HCT116 (cell line): ENCODE results near the gene PLCB4. TPM values are rescaled to one million over a fixed set of nuclear protein-coding genes. Genes with fewer than 3 reads are reported as not detected.

Source experiments
- ATAC-seq: fragments of 200-7000 bp; cut with Tn5 transposase; 2 replicates; pipeline ENCODE4 v1.9.1; 2020; ENCODE audit warnings: mild to moderate bottlenecking, moderate library complexity
- BruUV-seq: library from RNA; stranded (reverse); fragments of 400-500 nt; replicated peaks from 2 replicates; lab custom pipeline; 2021; lab: Mats Ljungman, UMichigan
- CTCF ChIA-PET: fragments of 300-600 bp; sonication (Branson Sonifier 250); formaldehyde crosslinking; loops from one replicate; lab custom pipeline; 2021; ENCODE audit warnings: antibody characterized with exemption; lab: Charles Lee
- POLR2A ChIA-PET: fragments of 300-600, 350-600 bp; sonication (Branson Sonifier 250); formaldehyde crosslinking; loops from one replicate; lab custom pipeline; 2021; ENCODE audit warnings: antibody characterized with exemption; lab: Charles Lee
- RAD21 ChIA-PET, 2 experiments: fragments of 300-600 bp; sonication (Branson Sonifier 250); formaldehyde crosslinking; loops; one replicate each; lab custom pipeline; 2023; ENCODE audit warnings: low total read pairs in 2 of 2; ENCODE audit not compliant: uncharacterized antibody in 2 of 2, unreplicated experiment in 2 of 2, low non-redundant PET in 1 of 2; lab: Charles Lee
- DNase-seq: peaks from one replicate; pipeline ENCODE4 v3.0.0-alpha.2; 2010; ENCODE audit warnings: low read depth, low spot score
- H2AFZ ChIP-seq: fragments of 200-600 bp; shearing (Covaris generic), sonication (generic); 2 replicates; pipeline ENCODE4 v1.6.1; 2017; ENCODE audit warnings: low read depth, mixed run types, mixed read lengths, antibody characterized with exemption, low read length; ENCODE audit not compliant: poor library complexity, severe bottlenecking
- H3K27ac ChIP-seq: 2 replicates; pipeline ENCODE4 v1.5.1; 2012; ENCODE audit warnings: low read depth, low read length
- H3K27me3 ChIP-seq: fragments of 200-600 bp; sonication (generic); 2 replicates; pipeline ENCODE4 v1.6.1; 2016; ENCODE audit warnings: mixed run types, low read length, mixed read lengths; ENCODE audit not compliant: insufficient read depth
- H3K36me3 ChIP-seq, 2 experiments: fragments of 200-500 bp in 1 of 2; fragments of 200-600 bp in 1 of 2; sonication (Bioruptor generic) in 1 of 2; sonication (generic) in 1 of 2; 2 replicates each; pipeline versions ENCODE4 v1.5.1 to v1.6.1; 2014 to 2016; ENCODE audit warnings: low read length in 2 of 2, inconsistent platforms in 1 of 2, mixed read lengths in 1 of 2, mixed run types in 1 of 2; ENCODE audit not compliant: insufficient read depth in 2 of 2, control insufficient read depth in 1 of 2
- H3K4me1 ChIP-seq, 2 experiments: fragments of 200-600 bp in 1 of 2; sonication (generic) in 1 of 2; 2 replicates each; pipeline versions ENCODE4 v1.5.1 to v1.6.1; 2012 to 2017; ENCODE audit warnings: low read length in 2 of 2, inconsistent platforms in 1 of 2, mild to moderate bottlenecking in 1 of 2, mixed read lengths in 1 of 2, mixed run types in 1 of 2, moderate library complexity in 1 of 2; ENCODE audit not compliant: insufficient read depth in 2 of 2, control insufficient read depth in 1 of 2
- H3K4me2 ChIP-seq: fragments of 200-600 bp; sonication (generic); 2 replicates; pipeline ENCODE4 v1.6.1; 2017; ENCODE audit warnings: mixed run types, low read length, mixed read lengths
- H3K4me3 ChIP-seq, 2 experiments: fragments of 200-600 bp in 1 of 2; sonication (generic) in 1 of 2; replicated peaks in 1 of 2; 2 replicates each; pipeline ENCODE4 v1.5.1; 2011 to 2016; ENCODE audit warnings: low read length in 2 of 2, control low read depth in 1 of 2, low read depth in 1 of 2, mild to moderate bottlenecking in 1 of 2, mixed read lengths in 1 of 2, mixed run types in 1 of 2
- H3K79me2 ChIP-seq: fragments of 200-600 bp; sonication (generic); 2 replicates; pipeline ENCODE4 v1.6.1; 2017; ENCODE audit warnings: mild to moderate bottlenecking, mixed run types, low read length, moderate library complexity, mixed read lengths; ENCODE audit not compliant: insufficient read depth
- H3K9ac ChIP-seq: fragments of 200-600 bp; sonication (generic); 2 replicates; pipeline ENCODE4 v1.6.1; 2016; ENCODE audit warnings: low read length, mixed read lengths
- H3K9me2 ChIP-seq: fragments of 200-600 bp; sonication (generic), shearing (Covaris generic); 2 replicates; pipeline ENCODE4 v1.6.1; 2017; ENCODE audit warnings: mixed run types, mild to moderate bottlenecking, moderate library complexity; ENCODE audit not compliant: insufficient read depth
- H3K9me3 ChIP-seq, 2 experiments: fragments of 200-500 bp in 1 of 2; fragments of 200-600 bp in 1 of 2; sonication (Bioruptor generic) in 1 of 2; sonication (generic) in 1 of 2; 2 replicates each; pipeline ENCODE4 v1.6.1; 2014 to 2017; ENCODE audit warnings: low read length in 2 of 2, mixed read lengths in 2 of 2, inconsistent platforms in 1 of 2, low read depth in 1 of 2, mild to moderate bottlenecking in 1 of 2, mixed run types in 1 of 2, moderate library complexity in 1 of 2; ENCODE audit not compliant: control insufficient read depth in 1 of 2, insufficient read depth in 1 of 2
- H4K20me1 ChIP-seq: fragments of 200-600 bp; sonication (generic), shearing (Covaris generic); 2 replicates; pipeline ENCODE4 v1.6.1; 2017; ENCODE audit warnings: mixed run types, mild to moderate bottlenecking, moderate library complexity; ENCODE audit not compliant: insufficient read depth
- CBX3 ChIP-seq: IDR thresholded peaks from 2 replicates; pipeline ENCODE4 v1.6.1; 2012; ENCODE audit warnings: low read depth
- CEBPB ChIP-seq: IDR thresholded peaks from 2 replicates; pipeline ENCODE4 v1.6.1; 2012; ENCODE audit warnings: low read depth
- CTCF ChIP-seq, 3 experiments: fragments of 200-600 bp in 1 of 3; sonication (generic) in 1 of 3; IDR thresholded peaks in 2 of 3; conservative IDR thresholded peaks in 1 of 3; 2 replicates each; pipeline ENCODE4 v1.5.1; 2012 to 2017; ENCODE audit warnings: low read depth in 2 of 3, low read length in 2 of 3, antibody characterized with exemption in 1 of 3, borderline replicate concordance in 1 of 3, control low read depth in 1 of 3, mild to moderate bottlenecking in 1 of 3, mixed read lengths in 1 of 3, mixed run types in 1 of 3, moderate library complexity in 1 of 3; ENCODE audit not compliant: insufficient read depth in 1 of 3
- EZH2 ChIP-seq: fragments of 200-600 bp; sonication (generic); IDR thresholded peaks from 2 replicates; pipeline ENCODE4 v1.6.1; 2017; ENCODE audit warnings: antibody characterized with exemption, mixed run types
- FOSL1 ChIP-seq: IDR thresholded peaks from 2 replicates; pipeline ENCODE4 v1.6.1; 2012; ENCODE audit warnings: low read depth
- MAX ChIP-seq: IDR thresholded peaks from 2 replicates; pipeline ENCODE4 v1.6.1; 2012
- POLR2A ChIP-seq: IDR thresholded peaks from 2 replicates; pipeline ENCODE4 v1.7.0; 2011; ENCODE audit warnings: borderline replicate concordance; ENCODE audit not compliant: insufficient read depth, insufficient read length; ENCODE audit errors: extremely low read depth
- POLR2AphosphoS5 ChIP-seq: IDR thresholded peaks from 2 replicates; pipeline ENCODE4 v1.6.1; 2011; ENCODE audit warnings: mild to moderate bottlenecking, low read depth, low read length, moderate library complexity
- RAD21 ChIP-seq: IDR thresholded peaks from 2 replicates; pipeline ENCODE4 v1.6.1; 2012; ENCODE audit warnings: low read depth, mild to moderate bottlenecking
- REST ChIP-seq: IDR thresholded peaks from 2 replicates; pipeline ENCODE4 v1.6.1; 2012; ENCODE audit warnings: low read depth
- SP1 ChIP-seq: IDR thresholded peaks from 2 replicates; pipeline ENCODE4 v1.6.1; 2012; ENCODE audit warnings: low read depth
- SRF ChIP-seq: IDR thresholded peaks from 2 replicates; pipeline ENCODE4 v1.6.1; 2012; ENCODE audit warnings: low read depth
- TCF7L2 ChIP-seq: IDR thresholded peaks from 2 replicates; pipeline ENCODE4 v1.7.0; 2011; ENCODE audit warnings: borderline replicate concordance, inconsistent platforms; ENCODE audit not compliant: insufficient read depth, insufficient read length; ENCODE audit errors: extremely low read depth
- ZBTB33 ChIP-seq: IDR thresholded peaks from 2 replicates; pipeline ENCODE4 v1.6.1; 2011; ENCODE audit warnings: mild to moderate bottlenecking, low read length, moderate library complexity; ENCODE audit not compliant: insufficient replicate concordance; ENCODE audit errors: extremely low read depth
- ZNF274 ChIP-seq: fragments of 200-500 bp; sonication (Bioruptor generic); IDR thresholded peaks from 2 replicates; pipeline ENCODE4 v1.6.1; 2014; ENCODE audit warnings: mild to moderate bottlenecking, low read depth, low read length, inconsistent platforms
- intact Hi-C: fragments of 100-400 bp; cut with micrococcal nuclease; formaldehyde crosslinking; loops from 2 replicates; pipeline ENCODE4 v1.10.0; 2022
- total RNA-seq: library from RNA; stranded (reverse); gene quantifications from one replicate; pipeline ENCODE4 v1.2.1, GENCODE V29; 2021; ENCODE audit not compliant: unreplicated experiment

Gene PLCB4
- total RNA-seq, 1 experiment from 2014 or later: 2.5 TPM

GRCh38 chr20:9040863-9041524 lies 27.9 kb upstream of the PLCB4 start:
- H3K9ac ChIP-seq: no peak overlapping the region
- ChIA-PET CTCF (no interaction called here), POLR2A (no interaction called here), RAD21 (no interaction called here)
- BruUV-seq: no TSS peak
- H3K27me3 ChIP-seq: no peaks in the 10 kb centered on the region
- no peaks in the 10 kb centered on the region for H3K9me2 ChIP-seq
- no peaks in the 10 kb centered on the region for H3K9me3 ChIP-seq
- DNase-seq (no peak), ATAC-seq (no peak)
- intact Hi-C loops: no loop called here
- H3K79me2 ChIP-seq: no peaks in the 10 kb centered on the region
- H4K20me1 ChIP-seq: no peaks in the 10 kb centered on the region
- H3K36me3 ChIP-seq: no peaks in the 10 kb centered on the region
- no peak overlapping the region for H3K4me3 ChIP-seq
- H2AFZ ChIP-seq: no peak overlapping the region
- H3K4me1 ChIP-seq: peaks cover 0 to 1% of the 10 kb centered on the region in 2 experiments; a peak in 1 of 4 replicates
- H3K4me2 ChIP-seq: no peak overlapping the region
- H3K27ac ChIP-seq: no peak overlapping the region
- no peak for TF ChIP-seq ZNF274
- no peak for TF ChIP-seq CEBPB
- TF ChIP-seq SP1: no peak
- no peak for TF ChIP-seq POLR2A
- no peak for TF ChIP-seq CBX3
- TF ChIP-seq SRF: no peak
- TF ChIP-seq FOSL1: no peak
- TF ChIP-seq REST: no peak
- no peak for TF ChIP-seq MAX
- TF ChIP-seq POLR2AphosphoS5: no peak
- TF ChIP-seq TCF7L2: no peak
- TF ChIP-seq ZBTB33: no peak
- TF ChIP-seq RAD21: no peak
- TF ChIP-seq CTCF (IDR thresholded peaks at IDR 0.05 in 2 of 3, conservative IDR thresholded peaks at IDR 0.05 in 1 of 3; ENCODE audit: borderline replicate concordance in 1 of 3, insufficient read depth in 1 of 3, low read depth in 2 of 3, low read length in 2 of 3): no peak
- no peak for TF ChIP-seq EZH2
